Dedifferentiated amniotic fluid mesenchymal stem cell (primary cell): Measurements from ENCODE around the gene MAFF.
"Not testable (repeated sequence)": the region's sequence is repeated elsewhere in the genome, so short reads cannot be mapped to it uniquely, and the experiment has no call there.

Source experiments
- DNase-seq: peaks from one replicate; pipeline ENCODE4 v3.0.0-alpha.2; 2016; ENCODE audit errors: extremely low spot score

MAFF gene

GRCh38 chr22:38177571-38177925 lies 24.2 kb upstream of the MAFF start:
- DNase-seq = not testable (repeated sequence)

GRCh38 chr22:38177926-38178604 lies 23.7 kb upstream of the MAFF start:
- peak; percentile 82 for DNase-seq

- not testable (repeated sequence) for DNase-seq
Observed at GRCh38 chr22:38178605-38178937, 23.2 kb upstream of the MAFF start.

GRCh38 chr22:38180841-38181452 lies 20.8 kb upstream of the MAFF start:
- no peak for DNase-seq

- peak; percentile 98 for DNase-seq
Observed at GRCh38 chr22:38181453-38182200, 20.2 kb upstream of the MAFF start, which contains the start of gene PLA2G6. Gene PLA2G6 (minus strand): TSS chr22:38181830. CDS start chr22:38169426, 12,404 bp downstream.

GRCh38 chr22:38184788-38185187 lies 17.0 kb upstream of the MAFF start:
- DNase-seq = no peak

GRCh38 chr22:38186429-38186828 lies 15.4 kb upstream of the MAFF start:
- DNase-seq = no peak

GRCh38 chr22:38187413-38188212 lies 14.2 kb upstream of the MAFF start:
- no peak for DNase-seq

- no peak for DNase-seq
Observed at GRCh38 chr22:38189104-38189503, 12.7 kb upstream of the MAFF start.

GRCh38 chr22:38190581-38190980 lies 11.2 kb upstream of the MAFF start:
- no peak for DNase-seq

- no peak for DNase-seq
Observed at GRCh38 chr22:38191055-38191454, 10.7 kb upstream of the MAFF start.

GRCh38 chr22:38191731-38192474 lies 9.9 kb upstream of the MAFF start:
- DNase-seq = no peak

- no peak for DNase-seq
Observed at GRCh38 chr22:38192475-38192863, 9.3 kb upstream of the MAFF start.

- no peak for DNase-seq
Observed at GRCh38 chr22:38193580-38193979, 8.2 kb upstream of the MAFF start.

GRCh38 chr22:38196791-38197419 lies 4.9 kb upstream of the MAFF start:
- DNase-seq = no peak

- DNase-seq = no peak
Observed at GRCh38 chr22:38199826-38200559, 1.8 kb upstream of the MAFF start.

GRCh38 chr22:38201371-38201710 lies 453 bp upstream of the MAFF start:
- no peak for DNase-seq

- DNase-seq = peak; percentile 79
Observed at GRCh38 chr22:38202437-38203089, 769 bp downstream of the MAFF start.

GRCh38 chr22:38203090-38203810 lies 1.5 kb downstream of the MAFF start:
- no peak for DNase-seq
